C1 segment of cervical spinal cord (tissue), 14 donors: Measurements from ENCODE around the gene TRABD2B.

Experiments used
- DNase-seq, 14 donors: peaks; one replicate each; lab custom pipeline; 2025; lab: John Stamatoyannopoulos, UW

TRABD2B gene

DNA sequence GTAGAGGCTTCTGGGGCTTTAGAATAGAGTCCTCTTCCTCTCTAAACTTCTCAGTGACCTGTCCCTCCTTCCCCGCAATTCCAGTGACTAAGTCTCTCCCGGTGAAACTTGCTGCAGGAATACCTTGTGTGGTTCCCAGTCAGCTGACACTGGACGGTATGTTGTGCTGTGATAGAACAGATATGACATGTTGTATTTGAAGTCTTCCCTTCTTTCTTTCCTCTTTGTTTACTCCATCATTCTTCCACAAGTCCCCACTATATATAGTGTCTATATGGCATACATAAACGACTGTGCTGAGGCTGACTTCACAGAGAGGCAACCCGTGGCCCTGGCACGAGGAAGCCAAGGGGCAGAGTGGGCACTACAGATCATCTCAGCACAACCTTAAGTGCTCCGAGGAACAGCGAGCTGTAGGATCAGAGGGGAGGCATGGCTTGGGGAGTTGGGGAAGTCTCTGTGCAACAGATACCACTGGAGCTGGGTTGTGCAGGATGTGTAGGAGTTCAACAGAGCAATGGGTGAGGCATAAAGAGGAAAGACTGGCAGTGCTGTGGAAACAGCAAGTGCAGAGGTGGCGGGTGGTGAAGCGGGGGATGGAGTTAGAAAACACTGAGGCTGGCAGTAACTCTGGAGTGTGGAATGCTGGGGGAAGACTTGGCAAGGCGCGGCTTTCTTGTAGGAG, 237.8 kb downstream of the TRABD2B start:
- DNase-seq, result no peak

DNA sequence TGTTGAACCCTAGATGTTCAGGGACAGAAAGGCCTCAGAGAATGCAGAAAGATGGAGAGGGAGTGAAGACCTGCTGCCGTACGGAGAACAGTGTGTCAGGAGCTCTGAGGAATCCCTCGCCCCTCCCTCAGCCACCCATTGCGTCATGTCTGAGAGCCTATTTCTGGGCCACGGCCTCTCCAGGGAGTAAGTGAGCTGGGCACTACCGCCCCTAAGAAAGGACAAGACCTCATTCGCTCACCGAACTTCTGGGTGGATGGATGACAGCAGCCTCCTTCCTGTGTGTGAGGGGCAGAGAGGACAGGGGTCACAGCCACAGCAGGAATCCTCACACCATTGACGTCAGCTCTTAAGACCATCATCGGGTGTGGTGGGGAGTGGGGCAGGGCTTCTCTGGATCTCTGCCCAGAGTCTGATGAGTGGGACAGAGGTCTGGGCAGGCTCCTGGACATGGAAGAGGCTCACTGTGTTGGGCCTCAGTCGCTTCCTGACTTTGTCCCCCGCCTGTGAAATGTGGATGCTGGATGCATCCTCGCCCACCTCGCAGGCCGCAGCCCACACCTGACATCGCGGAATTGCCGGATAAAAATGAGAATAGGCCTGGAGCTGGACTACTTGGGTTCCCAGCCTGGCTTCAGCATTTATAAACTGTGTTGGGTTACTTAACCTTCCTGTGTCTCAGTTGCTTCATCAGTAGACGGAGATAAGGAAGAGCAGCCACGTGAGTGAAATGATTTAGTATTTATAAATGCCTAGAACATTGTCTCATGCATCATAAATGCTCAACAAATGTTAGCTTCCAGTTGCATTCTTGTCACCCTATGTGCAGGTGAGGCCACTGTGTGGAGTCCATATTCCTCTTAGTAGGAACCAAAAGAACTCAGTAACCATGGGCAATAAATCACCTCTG, 238.6 kb downstream of the TRABD2B start:
- no peak for DNase-seq

DNA sequence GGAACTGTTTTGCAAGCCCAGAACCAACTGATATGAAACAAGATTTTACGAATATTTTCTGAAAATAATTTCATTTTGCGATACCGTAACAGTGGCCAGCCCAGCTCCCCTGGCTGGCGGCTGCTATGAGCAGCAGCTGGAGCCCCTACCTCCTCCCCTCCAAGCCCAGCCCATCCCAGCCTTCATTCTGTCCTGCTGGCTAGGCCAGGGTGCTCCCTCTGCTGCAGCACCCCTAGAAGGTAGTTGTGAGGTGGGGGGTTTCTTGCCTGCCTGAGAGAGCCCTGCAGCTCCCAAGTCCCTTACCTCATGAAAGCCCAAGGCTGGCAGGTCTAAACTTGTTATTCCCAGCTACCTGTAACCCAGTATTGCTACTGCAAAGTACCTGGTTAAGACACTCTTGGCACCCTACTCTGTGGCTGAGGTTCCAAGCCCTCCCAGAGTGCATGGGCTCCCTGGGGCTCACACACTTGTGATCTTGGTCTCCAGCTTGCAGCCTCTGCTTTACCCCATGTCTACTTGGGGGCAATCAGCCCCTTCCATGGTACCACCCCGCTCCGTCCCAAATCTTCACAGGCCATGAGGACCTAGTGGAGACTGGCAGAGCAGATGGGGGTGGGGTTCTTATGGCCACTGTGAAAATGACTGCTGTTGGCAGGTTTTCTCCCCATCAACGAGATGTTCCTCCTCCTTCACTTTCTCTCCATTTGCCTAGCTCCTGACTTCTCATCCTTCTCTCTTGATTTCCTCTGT, 239.8 kb downstream of the TRABD2B start:
- no peak for DNase-seq

GRCh38 chr1:47756411-47756810, 240.8 kb downstream of the TRABD2B start:
- no peak for DNase-seq

- DNase-seq, result no peak
Measured at GRCh38 chr1:47756006-47756405, 241.2 kb downstream of the TRABD2B start.

DNA sequence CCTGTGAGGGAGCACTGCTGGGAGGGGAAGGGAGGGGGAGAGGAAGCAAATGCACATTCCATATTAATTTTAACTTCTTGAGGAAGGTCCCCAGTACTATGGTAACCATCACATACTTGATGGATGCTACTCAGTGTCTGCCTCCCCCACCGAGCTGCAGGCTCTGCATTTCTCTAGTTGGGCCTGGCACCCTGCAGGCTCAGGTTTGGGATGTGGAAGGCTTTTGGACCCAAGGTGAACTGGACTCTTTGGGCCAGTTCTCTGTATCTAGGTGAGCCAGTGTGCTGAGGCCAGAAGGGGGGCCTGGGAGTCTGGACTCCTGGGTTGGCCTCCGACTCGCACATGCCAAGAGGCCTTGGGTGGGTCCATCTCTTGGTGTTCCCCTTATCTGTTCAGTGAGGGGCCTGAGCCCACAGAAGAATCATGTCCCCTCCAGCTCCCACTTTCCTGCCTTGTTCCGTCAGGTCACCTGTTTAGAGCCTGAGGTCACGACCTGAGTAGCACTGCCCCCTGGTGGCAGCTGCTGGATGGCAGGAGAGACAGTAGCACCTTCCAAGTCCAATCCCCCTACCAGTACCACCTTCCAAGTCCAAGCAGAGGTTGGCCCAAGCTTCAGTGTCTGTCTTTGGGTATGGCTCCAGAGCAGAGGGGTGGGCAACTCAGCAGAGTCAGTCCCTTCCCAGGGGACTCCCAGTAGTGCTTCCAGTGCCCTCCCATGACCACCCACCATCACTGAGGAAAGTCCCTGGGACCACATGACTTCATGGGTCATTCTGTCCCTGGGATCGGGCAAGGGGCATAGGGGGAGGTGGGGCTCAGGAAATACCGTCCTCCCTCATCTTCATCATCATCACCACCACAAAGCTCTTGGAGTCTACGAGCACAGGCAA, 241.8 kb downstream of the TRABD2B start:
- no peak for DNase-seq

DNA sequence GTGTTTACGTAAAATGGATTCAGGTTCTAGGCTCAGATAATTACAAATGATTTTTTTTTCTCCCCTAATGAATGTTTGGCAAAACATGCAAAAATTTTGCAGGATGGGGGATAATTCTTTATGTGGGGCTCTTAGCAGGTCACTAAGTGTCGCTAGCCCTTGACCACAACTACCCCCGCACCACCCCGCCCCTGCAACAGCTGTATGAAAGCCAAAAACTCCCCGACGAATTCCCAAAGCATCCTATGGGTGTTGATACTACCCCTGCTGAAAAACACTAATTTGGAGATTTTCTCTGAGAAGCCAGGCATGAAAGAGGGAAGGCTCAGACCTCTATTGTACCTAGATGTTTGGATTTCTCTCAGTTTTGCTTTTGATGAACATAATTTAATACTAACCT, 243.0 kb downstream of the TRABD2B start:
- no peak for DNase-seq

- no peak for DNase-seq
Measured at GRCh38 chr1:47753808-47754207, 243.4 kb downstream of the TRABD2B start.

DNA sequence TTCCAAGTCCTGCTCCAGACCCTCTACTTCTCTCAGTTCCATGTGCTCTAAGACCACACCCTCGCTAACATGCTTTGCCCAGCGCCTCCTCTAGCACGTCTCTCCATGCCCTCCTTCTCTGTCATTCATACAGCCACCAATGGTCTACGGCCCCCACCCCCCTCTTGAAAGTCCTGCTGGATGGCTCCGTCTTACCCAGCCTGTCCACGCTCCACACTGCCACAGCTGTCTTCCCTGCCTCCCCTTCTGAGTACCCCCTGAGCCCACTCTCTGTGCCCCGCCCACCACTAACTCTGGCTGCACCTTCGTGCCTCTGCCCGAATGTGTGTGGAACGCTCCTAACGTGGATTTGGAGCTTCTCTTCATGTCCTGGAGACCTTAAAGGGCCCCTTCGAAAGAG, 244.6 kb downstream of the TRABD2B start:
- no peak for DNase-seq

GRCh38 chr1:47751996-47752451, 245.2 kb downstream of the TRABD2B start:
- DNase-seq, result peak in 2 of 14 donors; percentile 30 to 77

- no peak for DNase-seq
Measured at GRCh38 chr1:47751193-47751592, 246.0 kb downstream of the TRABD2B start.

DNA sequence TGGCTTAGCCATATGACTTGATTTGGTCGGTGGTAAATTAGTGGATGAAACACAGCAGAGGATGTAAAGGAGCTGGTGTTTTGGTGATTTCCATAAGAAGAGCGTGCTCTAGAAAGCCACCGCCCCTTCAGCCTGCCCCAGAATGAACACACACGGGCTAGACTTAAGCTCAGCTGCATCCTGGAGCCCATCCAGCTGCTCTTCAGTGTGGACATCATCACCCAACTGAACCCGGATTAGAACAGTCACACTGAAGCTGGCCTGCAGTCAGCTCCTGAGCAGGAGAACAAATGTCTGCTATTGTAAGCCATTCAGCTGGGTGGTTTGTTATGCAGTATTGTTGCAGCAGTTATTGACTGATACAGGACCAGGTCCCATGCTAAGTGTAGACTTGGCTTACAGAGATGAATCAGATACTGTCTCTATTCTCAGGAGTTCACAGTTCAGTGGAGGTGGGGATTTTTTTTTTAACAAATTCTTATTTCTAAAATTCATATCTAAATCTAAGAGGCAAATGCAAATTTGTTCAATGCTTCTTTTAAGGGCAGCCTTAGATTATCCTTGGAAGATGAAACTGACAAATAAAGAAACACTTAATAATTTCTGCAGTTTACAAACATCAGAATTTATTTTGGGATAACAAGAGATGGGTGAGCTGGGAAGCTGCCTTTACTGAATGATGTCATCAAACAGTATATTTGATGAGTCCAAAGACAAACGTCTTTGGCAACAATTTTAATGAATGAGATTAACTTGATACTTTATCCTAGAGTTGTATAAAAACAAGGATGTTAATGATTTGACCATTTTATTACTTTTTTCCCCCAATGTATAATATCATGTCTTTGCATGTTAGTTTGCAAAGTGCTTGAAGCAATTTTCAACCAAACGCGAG, 251.2 kb downstream of the TRABD2B start:
- no peak for DNase-seq

GRCh38 chr1:47742890-47743760, 254.1 kb downstream of the TRABD2B start:
- no peak for DNase-seq

DNA sequence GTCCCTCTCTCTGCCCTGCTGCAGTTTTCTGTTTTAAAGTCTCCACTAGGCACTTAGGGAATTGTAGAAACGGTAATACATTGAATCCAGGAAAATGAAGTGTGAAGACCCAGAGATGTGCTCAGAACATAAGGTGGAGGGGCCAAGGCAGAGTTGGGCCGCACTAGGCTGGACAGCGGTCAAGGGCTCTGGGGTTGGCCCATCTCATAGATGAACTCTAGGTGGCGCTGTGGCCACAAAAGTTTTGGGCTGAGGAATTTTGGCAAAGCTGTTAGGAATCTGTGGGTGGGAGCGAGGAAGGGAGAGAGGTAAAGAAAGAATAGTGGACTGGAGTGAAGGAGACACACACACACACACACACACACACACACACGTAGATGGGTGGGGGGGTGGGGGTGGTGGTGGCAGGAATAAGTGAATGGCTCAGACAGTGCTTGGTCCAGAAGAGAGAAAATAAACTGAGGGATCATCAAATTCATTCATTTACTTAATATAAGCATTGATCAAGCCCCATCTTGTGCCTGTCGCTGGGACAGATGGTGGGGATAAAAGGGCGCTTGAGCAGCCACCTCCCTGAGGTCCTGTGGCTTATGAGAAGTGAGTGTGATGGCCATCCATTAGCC, 258.5 kb downstream of the TRABD2B start:
- peak in 5 of 14 donors; percentile 3 to 21 (median 6) for DNase-seq

DNA sequence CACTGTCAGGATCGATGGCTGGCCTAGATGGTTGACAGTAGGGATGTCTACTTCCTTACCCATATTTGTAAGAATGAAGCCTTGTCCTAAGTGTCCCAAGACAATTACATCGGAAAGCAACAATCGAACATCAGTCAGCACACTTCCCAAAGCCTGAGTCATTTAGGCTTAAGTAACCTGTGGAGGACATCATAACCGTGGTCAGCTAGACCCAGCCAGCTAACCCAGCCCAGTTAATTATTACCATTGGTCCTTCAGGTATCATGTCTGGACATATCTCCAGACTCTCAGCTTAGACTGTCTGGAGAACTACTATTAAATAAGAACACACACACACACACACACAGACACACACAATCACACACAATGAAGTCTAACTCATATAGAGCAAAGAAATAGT, 264.7 kb downstream of the TRABD2B start:
- DNase-seq, result no peak

GRCh38 chr1:47731730-47732129, 265.5 kb downstream of the TRABD2B start:
- no peak for DNase-seq

- no peak for DNase-seq
Measured at GRCh38 chr1:47729685-47730084, 267.5 kb downstream of the TRABD2B start.

- DNase-seq, result no peak
Measured at GRCh38 chr1:47727697-47728085, 269.5 kb downstream of the TRABD2B start.
